PC-3 (cell line): ENCODE data around the gene TRIM28.

Experiments used
- EZH2 ChIP-seq: fragments of 300-600 bp; sonication (generic); IDR thresholded peaks from one replicate; pipeline ENCODE4 v1.6.1; 2017; ENCODE audit warnings: antibody characterized with exemption, mild to moderate bottlenecking, low read length; ENCODE audit not compliant: unreplicated experiment
- EZH2phosphoT487 ChIP-seq: fragments of 300-600 bp; sonication (generic); IDR thresholded peaks from 2 replicates; pipeline ENCODE4 v1.6.1; 2018; ENCODE audit warnings: mild to moderate bottlenecking, antibody characterized with exemption, low read length, borderline replicate concordance
- TF ChIP-seq, protein P1 (sequence below): fragments of 300-600 bp; sonication (generic); conservative IDR thresholded peaks from 2 replicates; pipeline ENCODE4 v1.5.1; 2017; ENCODE audit warnings: antibody characterized with exemption, low read depth, mild to moderate bottlenecking, low read length

GRCh38 chr19:58509731-58510083 is 34.2 kb upstream of the TRIM28 start:
- TF ChIP-seq EZH2phosphoT487 (no peak), EZH2 (no peak)
- TF ChIP-seq, protein P1, sequence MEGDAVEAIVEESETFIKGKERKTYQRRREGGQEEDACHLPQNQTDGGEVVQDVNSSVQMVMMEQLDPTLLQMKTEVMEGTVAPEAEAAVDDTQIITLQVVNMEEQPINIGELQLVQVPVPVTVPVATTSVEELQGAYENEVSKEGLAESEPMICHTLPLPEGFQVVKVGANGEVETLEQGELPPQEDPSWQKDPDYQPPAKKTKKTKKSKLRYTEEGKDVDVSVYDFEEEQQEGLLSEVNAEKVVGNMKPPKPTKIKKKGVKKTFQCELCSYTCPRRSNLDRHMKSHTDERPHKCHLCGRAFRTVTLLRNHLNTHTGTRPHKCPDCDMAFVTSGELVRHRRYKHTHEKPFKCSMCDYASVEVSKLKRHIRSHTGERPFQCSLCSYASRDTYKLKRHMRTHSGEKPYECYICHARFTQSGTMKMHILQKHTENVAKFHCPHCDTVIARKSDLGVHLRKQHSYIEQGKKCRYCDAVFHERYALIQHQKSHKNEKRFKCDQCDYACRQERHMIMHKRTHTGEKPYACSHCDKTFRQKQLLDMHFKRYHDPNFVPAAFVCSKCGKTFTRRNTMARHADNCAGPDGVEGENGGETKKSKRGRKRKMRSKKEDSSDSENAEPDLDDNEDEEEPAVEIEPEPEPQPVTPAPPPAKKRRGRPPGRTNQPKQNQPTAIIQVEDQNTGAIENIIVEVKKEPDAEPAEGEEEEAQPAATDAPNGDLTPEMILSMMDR = no peak
